ENCODE results near the gene CHRND.
"Not testable (repeated sequence)": the region's sequence is repeated elsewhere in the genome, so short reads cannot be mapped to it uniquely, and the experiment has no call there.

Gene CHRND

DNA sequence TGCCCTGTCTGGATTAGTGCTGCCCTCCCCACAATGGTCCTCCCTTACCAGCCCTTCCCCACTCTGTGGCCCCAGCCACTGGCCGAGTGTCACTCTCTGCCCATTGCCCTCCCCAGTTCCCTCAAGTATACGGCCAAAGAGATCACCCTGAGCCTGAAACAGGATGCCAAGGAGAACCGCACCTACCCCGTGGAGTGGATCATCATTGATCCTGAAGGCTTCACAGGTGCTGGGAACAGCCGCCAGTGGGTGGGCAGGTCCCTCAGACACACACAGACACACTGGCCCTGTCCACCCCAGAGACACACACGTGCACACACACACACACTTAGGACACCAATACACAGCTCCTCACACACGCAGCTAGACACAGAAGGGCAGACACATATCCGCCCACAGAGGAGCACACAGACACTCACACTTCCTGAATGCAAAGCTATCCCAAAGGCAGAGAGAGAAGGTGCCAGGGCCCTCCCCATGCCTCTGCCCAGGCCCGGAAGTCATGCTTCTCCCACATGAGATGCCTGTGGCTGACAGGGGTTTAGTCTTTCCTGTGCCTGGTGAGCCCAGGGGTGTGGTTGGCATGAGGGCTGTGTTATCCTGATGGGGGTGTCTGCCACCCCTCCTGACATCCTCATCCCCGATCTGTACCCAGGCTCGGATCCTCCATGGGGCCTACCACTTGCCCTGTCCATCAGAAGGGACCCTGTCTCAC lies 2.9 kb downstream of the CHRND start:
- no peak for DNase-seq

DNA sequence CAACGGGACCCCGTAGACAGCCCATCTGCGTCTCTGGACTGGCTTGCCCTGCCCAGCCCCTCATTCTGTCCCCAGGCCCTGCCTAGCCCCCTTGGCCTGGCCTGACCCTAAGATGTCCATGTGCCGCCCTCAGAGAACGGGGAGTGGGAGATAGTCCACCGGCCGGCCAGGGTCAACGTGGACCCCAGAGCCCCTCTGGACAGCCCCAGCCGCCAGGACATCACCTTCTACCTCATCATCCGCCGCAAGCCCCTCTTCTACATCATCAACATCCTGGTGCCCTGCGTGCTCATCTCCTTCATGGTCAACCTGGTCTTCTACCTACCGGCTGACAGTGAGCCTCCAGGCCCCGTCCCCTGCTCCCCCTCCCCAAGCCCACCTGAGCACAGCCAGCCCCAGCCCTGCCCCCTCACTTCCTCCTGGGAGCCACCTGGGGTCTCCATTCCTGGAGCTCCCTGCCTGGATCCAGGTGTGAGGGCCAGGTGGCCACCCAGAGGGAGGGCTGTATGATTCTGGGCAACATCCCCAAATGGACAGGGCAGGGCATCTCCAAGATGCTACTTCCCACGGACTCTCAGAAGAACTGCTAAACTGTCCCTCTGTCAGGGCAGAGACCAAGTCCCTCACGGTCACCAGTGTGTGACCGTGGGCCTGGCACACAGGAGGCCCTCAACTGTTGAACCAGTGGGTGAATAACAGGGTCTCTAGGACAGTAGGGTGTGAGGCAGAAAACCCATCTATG lies 4.0 kb downstream of the CHRND start:
- no peak for DNase-seq

DNA sequence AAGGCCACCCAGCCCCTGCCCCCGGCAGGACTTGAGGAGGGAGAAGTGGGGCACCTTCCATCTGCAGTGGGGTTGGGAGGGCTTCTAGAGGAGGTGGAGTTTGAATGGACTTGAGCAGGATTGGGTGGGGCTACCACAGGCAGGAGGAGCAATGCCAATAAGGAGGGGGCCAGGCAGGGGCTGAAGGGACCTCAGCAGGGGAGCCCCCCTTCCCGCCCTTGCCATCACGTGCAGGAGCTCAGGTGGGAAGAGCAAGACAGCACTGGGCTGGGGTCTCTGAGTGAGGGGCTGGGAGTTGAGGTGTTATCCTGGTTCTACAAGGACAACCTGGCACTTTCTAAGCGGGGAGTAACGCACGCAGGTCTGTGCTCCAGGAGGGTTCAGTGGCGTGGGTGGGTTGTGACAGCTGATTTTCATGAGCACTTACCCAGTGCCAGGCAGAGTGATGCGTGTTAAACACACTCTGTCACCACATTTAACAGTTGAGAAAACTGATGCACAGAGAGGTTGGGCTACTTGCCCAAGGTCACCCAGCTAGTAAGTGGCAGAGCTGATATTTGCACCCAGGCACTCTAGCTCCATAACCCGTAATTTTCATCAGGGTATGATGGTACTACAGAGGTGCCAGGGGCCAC lies 4.8 kb downstream of the CHRND start:
- no peak for DNase-seq

DNA sequence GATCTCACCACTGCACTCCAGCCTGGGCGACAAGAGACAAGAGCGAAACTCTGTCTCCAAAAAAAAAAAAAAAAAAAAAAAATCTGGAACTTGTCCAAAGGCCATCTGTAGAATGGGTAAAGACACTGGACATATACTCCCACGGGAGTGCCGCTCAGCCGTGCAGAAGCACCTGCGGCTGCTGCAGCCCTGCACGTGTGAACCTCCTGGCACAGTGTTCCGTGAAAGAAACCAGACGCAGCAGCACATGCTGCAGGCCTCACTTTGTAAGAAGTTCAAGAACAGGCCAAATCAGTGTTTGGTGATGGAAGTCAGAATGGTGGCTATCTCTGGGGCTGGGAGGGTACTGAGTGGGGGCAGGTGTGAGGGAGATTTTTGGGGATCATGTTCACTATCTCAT lies 6.5 kb downstream of the CHRND start:
- no peak for DNase-seq

DNA sequence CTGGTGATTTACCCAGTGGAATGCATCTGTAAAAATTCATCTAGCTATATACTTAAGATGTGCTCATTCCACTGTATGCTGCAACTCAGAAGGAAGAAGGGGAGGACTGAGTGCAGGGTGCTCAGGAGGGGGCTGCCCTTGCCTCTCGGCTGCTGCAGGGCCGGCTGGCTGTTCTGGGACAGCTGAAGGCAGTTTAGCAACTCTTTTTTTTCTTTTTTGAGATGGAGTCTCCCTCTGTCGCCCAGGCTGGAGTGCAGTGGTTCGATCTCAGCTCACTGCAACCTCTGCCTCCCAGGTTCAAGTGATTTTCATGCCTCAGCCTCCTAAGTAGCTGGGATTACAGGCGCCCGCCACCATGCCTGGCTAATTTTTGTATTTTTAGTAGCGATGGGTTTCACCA lies 6.9 kb downstream of the CHRND start:
- not testable (repeated sequence) for DNase-seq

DNA sequence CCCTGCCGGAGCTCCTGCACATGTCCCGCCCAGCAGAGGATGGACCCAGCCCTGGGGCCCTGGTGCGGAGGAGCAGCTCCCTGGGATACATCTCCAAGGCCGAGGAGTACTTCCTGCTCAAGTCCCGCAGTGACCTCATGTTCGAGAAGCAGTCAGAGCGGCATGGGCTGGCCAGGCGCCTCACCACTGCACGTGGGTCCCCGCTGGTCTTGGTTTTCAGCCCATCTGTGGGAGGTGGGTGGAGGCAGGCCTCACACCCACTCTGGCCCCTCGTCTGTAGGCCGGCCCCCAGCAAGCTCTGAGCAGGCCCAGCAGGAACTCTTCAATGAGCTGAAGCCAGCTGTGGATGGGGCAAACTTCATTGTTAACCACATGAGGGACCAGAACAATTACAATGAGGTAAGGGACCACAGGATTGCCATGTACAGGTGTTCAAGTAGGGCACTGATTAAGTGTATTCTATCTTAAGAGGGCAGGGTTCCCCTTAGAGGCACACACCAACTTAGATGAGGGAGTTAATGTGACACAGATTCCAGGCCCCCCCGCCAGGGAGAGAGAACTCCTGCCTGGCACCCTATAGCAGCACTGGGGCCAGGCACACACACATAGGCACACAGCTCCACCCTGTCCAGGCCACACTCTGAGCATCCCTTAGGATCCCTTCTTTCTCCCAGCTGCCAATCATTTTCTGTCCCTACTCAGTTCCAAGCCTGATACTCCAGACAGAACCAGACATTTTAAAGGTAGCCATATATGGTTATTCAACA lies 8.2 kb downstream of the CHRND start:
- no peak for DNase-seq

DNA sequence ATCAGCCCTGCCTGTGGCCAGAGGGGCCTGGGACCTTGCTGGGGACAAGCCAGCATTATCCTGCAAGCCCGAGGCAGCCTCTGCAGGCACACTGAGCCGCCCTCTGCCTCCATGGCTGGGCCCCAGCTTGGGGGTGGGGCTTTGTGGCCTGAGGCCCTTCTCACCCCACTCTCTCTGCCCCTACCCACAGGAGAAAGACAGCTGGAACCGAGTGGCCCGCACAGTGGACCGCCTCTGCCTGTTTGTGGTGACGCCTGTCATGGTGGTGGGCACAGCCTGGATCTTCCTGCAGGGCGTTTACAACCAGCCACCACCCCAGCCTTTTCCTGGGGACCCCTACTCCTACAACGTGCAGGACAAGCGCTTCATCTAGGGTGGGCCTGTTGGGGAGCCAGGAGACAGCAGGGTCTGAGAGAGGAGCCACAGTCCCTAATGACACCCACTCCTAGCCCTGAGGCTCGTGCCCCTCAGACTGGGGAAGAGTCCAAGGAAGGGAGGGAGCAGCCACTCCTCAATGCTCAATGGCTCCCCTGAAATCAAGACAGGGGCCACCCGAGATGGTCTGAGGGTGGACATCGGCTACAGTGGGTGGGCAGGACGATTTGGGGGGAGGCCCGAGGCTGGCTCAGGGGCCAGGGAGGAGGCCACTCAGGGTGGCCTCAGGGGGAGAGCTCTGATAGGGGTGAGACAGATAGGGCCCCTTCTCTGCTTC lies 9.1 kb downstream of the CHRND start:
- DNase-seq = no peak

DNA sequence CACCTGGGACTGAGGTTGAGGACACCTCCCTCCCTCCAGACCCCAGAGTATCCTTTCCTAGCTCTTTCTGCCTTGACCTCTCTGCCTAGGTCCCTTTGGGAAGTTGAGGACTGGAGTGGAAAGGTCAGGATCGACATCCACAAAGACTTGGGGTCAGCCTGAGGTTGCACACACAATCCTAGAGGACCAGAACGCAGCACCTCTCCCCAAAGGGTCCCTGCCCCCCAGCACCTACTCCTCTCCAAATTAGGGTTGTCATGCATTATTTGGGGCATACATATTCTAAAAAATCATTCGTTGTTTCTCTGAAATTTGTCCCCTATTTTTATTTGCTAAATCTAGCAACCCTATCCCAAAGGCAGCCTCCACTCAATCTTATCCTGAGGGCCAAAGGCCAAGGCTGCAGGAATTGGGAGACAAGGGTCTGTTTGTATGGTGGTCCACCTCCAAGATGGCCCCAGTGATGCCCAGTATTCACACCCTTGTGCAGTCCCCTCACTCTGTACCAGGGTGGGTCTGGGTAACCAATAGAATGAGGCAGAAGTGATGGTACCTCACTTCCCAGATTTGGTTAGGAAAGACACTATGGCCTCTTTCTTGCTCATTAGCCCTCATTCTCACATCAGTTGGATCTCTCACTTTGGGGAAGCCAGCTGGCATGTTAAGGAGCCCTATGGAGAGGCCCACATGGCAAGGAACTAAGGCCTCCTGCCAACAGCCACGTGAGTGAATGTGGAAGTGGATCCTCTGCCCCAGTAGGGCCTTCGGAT lies 10.0 kb downstream of the CHRND start:
- no peak for DNase-seq

DNA sequence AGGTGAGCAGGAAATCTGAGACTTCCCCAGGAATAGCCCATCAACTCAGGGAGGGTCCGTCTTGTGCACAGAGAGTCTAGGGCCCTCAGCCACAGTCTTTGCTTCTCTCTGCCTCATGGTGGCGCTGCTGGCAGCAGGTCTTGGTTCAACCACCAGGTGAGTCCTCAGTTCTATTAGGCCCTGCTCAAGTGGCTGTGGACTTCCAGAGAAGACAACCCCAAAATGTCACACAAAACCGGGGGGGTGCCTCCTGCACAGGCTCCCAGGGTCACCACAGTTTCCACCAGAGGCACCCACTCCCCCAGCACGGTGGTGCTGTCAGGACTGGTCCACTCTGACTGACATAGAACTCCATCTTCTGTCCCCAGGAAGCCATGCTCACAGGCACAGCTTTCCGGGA lies 11.1 kb downstream of the CHRND start:
- no peak for DNase-seq

DNA sequence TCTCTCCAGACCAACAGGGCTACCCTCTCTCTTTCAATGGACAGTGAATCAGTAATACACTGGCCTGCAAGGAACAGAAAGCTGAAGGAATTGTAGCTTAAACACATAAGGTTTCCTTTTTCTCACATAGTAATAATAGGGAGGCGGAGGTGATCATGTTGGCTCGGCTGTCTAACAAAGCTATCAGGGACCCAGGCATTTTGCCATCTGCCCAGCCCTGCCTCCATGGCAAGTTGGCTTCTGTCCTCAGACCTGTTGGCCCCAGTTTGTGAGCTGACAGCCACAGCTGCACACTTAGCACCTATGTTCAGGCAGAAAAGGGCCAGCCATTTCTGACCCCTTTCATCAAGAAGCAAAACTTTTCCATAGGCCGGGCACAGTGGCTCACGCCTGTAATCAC lies 11.5 kb downstream of the CHRND start:
- no peak for DNase-seq

DNA sequence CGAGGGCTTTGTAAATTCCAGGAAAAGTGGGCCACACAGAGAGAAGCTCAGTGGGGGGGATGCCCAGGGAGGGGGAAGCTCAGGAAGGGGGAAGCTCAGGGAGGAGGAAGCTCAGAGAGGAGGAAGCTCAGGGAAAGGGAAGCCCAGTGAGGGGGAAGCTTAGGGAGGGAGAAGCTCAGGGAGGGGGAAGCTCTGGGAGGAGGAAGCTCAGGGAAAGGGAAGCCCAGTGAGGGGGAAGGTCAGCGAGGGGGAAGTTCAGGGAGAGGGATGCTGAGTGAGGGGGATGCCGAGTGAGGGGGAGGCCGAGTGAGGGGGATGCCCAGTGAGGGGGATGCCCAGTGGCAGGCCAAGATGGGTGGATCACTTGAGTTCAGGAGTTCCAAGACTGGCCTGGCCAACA lies 12.7 kb downstream of the CHRND start:
- no peak for DNase-seq

DNA sequence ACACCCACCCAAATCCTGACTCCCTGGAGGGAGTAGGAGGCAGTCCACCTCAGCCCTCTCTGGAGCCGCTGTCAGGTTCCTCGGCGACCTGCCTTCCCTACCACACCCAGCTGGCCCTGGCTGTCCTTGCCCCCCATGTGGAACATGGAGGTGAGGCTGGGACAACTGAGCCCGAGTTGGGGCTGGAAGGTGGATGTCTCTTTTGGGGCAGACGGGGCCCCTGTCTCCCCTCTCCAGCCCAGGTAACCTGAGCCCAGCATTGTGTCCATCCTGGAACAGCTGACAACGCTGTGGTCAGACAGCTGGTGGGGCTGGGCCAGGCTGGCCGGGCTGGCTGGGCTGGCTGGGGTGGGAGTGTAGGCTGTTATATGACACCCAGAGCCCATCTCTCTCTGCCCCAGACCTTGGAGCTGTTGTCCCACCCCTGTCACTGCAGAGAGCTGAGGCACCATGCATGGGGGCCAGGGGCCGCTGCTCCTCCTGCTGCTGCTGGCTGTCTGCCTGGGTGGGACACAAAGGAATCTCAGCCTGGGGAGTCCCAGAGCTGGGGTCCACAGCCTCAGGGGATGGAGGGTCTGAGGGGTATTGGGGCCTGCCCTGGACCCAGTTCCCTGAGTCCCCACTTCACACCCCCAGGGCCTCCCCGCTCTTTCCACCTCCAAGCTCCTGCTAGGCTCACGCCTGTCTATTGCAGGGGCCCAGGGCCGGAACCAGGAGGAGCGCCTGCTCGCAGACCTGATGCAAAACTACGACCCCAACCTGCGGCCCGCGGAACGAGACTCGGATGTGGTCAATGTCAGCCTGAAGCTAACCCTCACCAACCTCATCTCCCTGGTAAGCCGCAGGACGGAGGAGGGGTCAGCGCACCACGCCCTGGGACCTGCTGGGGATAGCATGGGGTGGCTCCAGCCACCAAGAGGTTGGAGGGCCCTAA lies 13.6 kb downstream of the CHRND start, which contains the start of gene CHRNG:
CHRNG (plus strand) TSS at position 395 of the 934 bp plus-strand sequence; CDS start at position 451, 56 bp downstream.
- no peak for DNase-seq

DNA sequence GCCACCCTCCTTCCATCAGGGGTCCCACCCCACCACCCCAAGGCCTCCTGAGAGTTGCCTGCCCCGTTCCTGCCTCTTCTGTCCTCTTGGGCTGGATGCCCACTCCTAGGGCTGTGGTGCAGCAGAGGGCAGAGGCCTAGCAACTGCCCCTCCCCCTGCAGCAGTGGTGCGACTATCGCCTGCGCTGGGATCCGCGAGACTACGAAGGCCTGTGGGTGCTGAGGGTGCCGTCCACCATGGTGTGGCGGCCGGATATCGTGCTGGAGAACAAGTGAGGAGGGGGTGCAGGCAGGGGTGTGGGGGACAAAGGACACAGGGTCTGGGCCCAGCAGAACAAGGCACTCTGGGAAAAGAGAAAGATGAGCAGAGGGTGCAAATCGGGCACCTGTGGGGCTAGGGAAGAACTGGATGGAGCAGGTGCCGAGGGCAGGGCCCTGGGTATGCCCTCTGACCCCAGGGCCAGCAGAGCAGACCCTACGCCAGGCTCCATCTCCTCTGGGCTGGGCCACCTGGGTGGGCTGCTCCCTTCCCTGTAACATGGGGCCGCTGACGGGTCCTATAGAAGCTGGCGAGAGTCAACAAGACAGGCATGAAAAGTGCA lies 14.6 kb downstream of the CHRND start:
- DNase-seq = no peak

DNA sequence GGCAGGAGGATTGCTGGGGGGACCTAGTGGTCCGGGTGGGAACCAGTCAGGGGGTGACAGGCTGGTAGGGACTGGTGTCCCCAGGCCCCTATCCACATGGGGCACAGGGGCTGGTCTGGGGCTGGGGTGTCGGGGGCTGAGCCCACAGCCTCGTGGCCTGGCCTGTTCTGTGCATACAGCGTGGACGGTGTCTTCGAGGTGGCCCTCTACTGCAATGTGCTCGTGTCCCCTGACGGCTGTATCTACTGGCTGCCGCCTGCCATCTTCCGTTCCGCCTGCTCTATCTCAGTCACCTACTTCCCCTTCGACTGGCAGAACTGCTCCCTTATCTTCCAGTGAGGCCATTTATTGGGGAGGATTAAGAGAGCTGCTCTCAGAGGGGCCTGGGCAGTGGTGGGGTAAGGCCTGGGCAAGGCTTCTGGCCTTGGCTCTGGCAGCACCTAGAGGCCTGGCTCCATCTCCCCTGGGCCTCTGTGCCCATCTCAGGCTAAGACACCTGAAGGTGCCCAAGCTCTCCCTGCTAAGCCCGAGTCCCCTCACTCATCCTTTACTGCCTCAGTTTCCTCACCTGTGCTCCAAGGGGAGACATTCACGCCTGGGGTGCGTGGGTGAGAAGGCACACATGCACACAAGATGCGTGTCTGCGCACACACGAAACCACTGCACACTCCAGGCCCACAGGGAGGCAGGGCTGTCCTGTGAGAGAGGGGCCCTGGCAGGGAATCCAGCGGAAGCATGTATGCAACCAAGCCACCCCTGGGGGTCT lies 15.4 kb downstream of the CHRND start:
- DNase-seq = no peak

DNA sequence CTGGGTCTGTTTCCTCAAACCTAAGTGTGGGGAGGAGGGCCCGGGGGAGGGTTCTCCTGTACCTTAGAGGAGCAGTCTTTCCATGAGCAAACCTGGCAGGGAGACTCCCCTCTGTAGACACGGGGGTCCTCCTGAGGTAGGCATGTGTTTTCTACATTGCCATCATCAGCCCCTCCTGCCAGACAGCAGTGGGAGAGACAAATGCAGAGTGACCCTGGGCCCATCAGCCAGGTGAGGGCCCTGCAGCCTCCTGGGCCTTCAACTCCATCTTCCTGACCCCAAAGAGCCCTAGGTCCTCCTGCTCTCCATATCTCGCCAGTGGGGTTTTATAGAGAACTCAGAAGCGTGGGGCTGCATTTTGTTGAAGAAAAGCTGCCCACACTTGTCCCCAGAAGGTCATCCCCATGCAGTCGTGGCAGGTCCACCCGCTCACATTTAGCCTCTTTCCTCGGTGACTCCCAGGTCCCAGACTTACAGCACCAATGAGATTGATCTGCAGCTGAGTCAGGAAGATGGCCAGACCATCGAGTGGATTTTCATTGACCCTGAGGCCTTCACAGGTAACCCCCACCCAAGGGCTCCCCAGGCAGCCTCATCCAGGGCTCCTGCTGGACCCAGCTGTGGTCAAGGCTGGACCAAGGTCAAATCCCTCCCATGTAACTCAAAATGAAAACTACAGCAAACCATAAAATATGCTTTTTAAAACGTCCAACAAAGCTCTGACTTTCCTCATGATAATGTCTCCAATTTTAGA lies 16.2 kb downstream of the CHRND start:
- no peak for DNase-seq

DNA sequence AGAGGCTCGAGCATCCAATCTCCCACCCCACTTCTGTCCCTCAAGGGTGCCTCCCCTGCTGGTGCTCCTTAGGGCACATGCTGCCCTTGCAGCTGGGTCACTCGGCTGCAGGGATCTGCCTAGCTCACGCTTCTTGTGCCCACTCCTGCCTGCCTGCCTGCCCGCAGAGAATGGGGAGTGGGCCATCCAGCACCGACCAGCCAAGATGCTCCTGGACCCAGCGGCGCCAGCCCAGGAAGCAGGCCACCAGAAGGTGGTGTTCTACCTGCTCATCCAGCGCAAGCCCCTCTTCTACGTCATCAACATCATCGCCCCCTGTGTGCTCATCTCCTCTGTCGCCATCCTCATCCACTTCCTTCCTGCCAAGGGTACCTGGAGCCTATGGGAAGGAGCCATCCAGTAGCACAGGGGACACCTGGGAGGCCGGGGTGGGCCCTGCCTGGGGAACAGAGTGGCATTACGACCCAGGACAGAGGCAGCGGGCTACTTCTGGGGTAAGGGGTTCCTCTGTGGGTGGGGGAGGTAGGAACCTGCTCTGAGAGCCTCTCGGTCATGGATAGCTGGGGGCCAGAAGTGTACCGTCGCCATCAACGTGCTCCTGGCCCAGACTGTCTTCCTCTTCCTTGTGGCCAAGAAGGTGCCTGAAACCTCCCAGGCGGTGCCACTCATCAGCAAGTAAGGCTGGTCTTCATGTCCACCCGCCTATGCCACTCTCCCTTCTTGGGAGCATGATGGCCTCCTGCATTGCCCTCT lies 16.9 kb downstream of the CHRND start:
- DNase-seq = no peak

DNA sequence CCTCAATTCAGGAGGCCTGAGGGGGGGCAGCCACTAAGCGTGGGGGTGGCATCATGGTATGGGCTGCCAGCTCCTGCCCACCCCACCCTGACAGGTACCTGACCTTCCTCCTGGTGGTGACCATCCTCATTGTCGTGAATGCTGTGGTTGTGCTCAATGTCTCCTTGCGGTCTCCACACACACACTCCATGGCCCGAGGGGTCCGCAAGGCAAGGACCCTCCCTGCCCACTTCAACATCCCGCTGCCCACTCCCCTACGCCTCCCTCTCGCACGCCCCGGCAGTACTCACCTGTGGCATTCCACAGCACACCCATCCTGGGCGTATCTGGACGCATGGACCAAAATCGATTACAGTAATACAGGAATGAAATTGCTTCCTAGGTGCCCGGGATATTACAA lies 17.5 kb downstream of the CHRND start:
- no peak for DNase-seq

All from SW 1271 (cell line).